GM23248 (cell line): Measurements from ENCODE around the gene SPTAN1. TPM values are rescaled to one million over a fixed set of nuclear protein-coding genes. Genes with fewer than 3 reads are reported as not detected.

ENCODE experiments used
- DNase-seq: peaks from one replicate; pipeline ENCODE4 v3.0.0-alpha.2; 2015
- H2AFZ ChIP-seq: fragments of 200-600 bp; sonication (generic); 2 replicates; pipeline ENCODE4 v1.6.1; 2016; ENCODE audit warnings: antibody characterized with exemption
- H3F3A ChIP-seq: fragments of 200-600 bp; sonication (generic); 2 replicates; pipeline ENCODE4 v1.6.1; 2016; ENCODE audit warnings: mild to moderate bottlenecking, antibody characterized with exemption, mixed run types; ENCODE audit not compliant: insufficient read depth
- H3K27ac ChIP-seq: fragments of 200-600 bp; sonication (generic); 2 replicates; pipeline ENCODE4 v1.5.1; 2016; ENCODE audit warnings: mild to moderate bottlenecking
- H3K27me3 ChIP-seq: fragments of 200-600 bp; sonication (generic); replicated peaks from 2 replicates; pipeline ENCODE4 v1.6.1; 2016; ENCODE audit warnings: mild to moderate bottlenecking; ENCODE audit not compliant: insufficient read depth
- H3K36me3 ChIP-seq: fragments of 200-600 bp; sonication (generic); 2 replicates; pipeline ENCODE4 v1.6.1; 2016; ENCODE audit warnings: low read depth, mild to moderate bottlenecking
- H3K4me1 ChIP-seq: fragments of 200-600 bp; sonication (generic); 2 replicates; pipeline ENCODE4 v1.6.1; 2016; ENCODE audit warnings: mild to moderate bottlenecking; ENCODE audit not compliant: insufficient read depth
- H3K4me2 ChIP-seq: fragments of 200-600 bp; sonication (generic); one replicate; pipeline ENCODE4 v1.6.1; 2016; ENCODE audit warnings: mild to moderate bottlenecking; ENCODE audit not compliant: unreplicated experiment
- H3K4me3 ChIP-seq: fragments of 200-600 bp; sonication (generic); 2 replicates; pipeline ENCODE4 v1.5.1; 2016; ENCODE audit warnings: mild to moderate bottlenecking
- H3K79me2 ChIP-seq: fragments of 200-600 bp; sonication (generic); 2 replicates; pipeline ENCODE4 v1.6.1; 2016; ENCODE audit warnings: mild to moderate bottlenecking; ENCODE audit not compliant: insufficient read depth
- H3K9ac ChIP-seq: fragments of 200-600 bp; sonication (generic); 2 replicates; pipeline ENCODE4 v1.6.1; 2016; ENCODE audit warnings: mild to moderate bottlenecking
- H3K9me2 ChIP-seq: fragments of 200-600 bp; sonication (generic); 2 replicates; pipeline ENCODE4 v1.6.1; 2016; ENCODE audit warnings: mixed run types, mild to moderate bottlenecking, moderate library complexity; ENCODE audit not compliant: insufficient read depth
- H3K9me3 ChIP-seq: fragments of 200-600 bp; sonication (generic); one replicate; pipeline ENCODE4 v1.6.1; 2017; ENCODE audit warnings: low read depth
- H4K20me1 ChIP-seq: fragments of 200-600 bp; sonication (generic); 2 replicates; pipeline ENCODE4 v1.6.0; 2016; ENCODE audit not compliant: insufficient read depth
- EZH2 ChIP-seq: fragments of 200-600 bp; sonication (generic); IDR thresholded peaks from 2 replicates; pipeline ENCODE4 v1.6.1; 2018; ENCODE audit warnings: antibody characterized with exemption, mild to moderate bottlenecking; ENCODE audit not compliant: insufficient read depth, poor library complexity, severe bottlenecking
- EZH2phosphoT487 ChIP-seq: fragments of 200-600 bp; sonication (generic); IDR thresholded peaks from 2 replicates; pipeline ENCODE4 v1.6.1; 2018; ENCODE audit warnings: antibody characterized with exemption, moderate library complexity, mild to moderate bottlenecking, low read depth; ENCODE audit not compliant: insufficient read depth
- WGBS, 2 experiments: methylation state at CpG; one replicate each; pipeline ENCODE4 v1.1.6; 2015 to 2017; ENCODE audit warnings: low lambda C conversion rate in 2 of 2, low coverage in 1 of 2; ENCODE audit errors: missing lambda C conversion rate in 2 of 2; 5-methylcytosine and 5-hydroxymethylcytosine counted together
- in situ Hi-C: fragments of 300-500 bp; cut with MboI; formaldehyde crosslinking; loops from 2 replicates; pipeline ENCODE4 v1.15.0; 2020
- polyA plus RNA-seq: library from polyadenylated mRNA; unstranded; fragments of >200 nt; fragmentation: Nextera tagmentation; extraction: Ambion mirVana; gene quantifications from 2 replicates; pipeline ENCODE4 v1.2.1, GENCODE V29; 2016
- small RNA-seq: library from RNA; depleted of rRNA; stranded (forward); fragments of <200 nt; gene quantifications from one replicate; pipeline ENCODE3, GENCODE V24; 2014; ENCODE audit warnings: low read depth, low replicate concordance
- total RNA-seq: library from RNA; depleted of rRNA; stranded (reverse); fragments of >200 nt; shearing (Covaris generic); gene quantifications from 2 replicates; pipeline ENCODE4 v1.2.3, GENCODE V29; 2014; rRNA removed

SPTAN1 gene
- total and polyA plus RNA-seq, 2 experiments from 2014 or later: 144 to 275 TPM

- H2AFZ ChIP-seq: no peak overlapping the region
- no peaks in the 10 kb centered on the region for H3K79me2 ChIP-seq
- no peaks in the 10 kb centered on the region for H3K9me3 ChIP-seq
- H3K9me2 ChIP-seq: no peaks in the 10 kb centered on the region
- no peaks in the 10 kb centered on the region for H4K20me1 ChIP-seq
- no peak overlapping the region for H3K4me2 ChIP-seq
- H3K36me3 ChIP-seq: no peaks in the 10 kb centered on the region
- H3K4me1 ChIP-seq: peaks cover 10% of the 10 kb centered on the region
- in situ Hi-C loops: no loop called here
- no peak overlapping the region for H3K9ac ChIP-seq
- no peaks in the 10 kb centered on the region for H3K27me3 ChIP-seq
- DNase-seq: no peak
- no peaks in the 10 kb centered on the region for H3F3A ChIP-seq
- H3K27ac ChIP-seq: no peak overlapping the region
- 94 to 99% methylated on average over 6 of the region's 6 CpGs for WGBS, 2 experiments
- TF ChIP-seq EZH2 (no peak), EZH2phosphoT487 (no peak)
- no peak overlapping the region for H3K4me3 ChIP-seq
Observed at GRCh38 chr9:128669786-128670185, 117.4 kb downstream of the SPTAN1 start.

DNA sequence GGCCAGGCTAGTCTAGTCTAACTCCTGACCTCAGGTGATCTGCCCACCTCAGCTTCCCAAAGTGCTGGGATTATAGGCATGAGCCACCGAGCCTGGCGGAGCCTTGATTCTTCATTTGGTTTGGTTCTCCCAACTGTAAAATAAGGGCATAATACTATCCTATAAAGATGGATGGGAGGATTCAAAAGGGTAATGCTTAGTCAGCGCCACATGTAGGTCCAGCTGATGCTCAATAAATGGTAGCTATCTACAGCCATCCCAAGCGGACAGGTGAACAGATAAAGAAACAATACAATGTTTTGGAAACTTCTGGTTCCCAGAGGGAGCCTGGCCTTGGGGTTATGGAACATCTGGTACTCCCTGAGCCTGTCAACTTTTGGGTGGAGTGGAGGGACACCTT, 123.0 kb downstream of the SPTAN1 start:
- H4K20me1 ChIP-seq: no peaks in the 10 kb centered on the region
- H3K9ac ChIP-seq: no peak overlapping the region
- H3K4me2 ChIP-seq: no peak overlapping the region
- no peak overlapping the region for H3K27ac ChIP-seq
- no peaks in the 10 kb centered on the region for H3K27me3 ChIP-seq
- H3K4me3 ChIP-seq: no peak overlapping the region
- in situ Hi-C loops: no loop called here
- no peaks in the 10 kb centered on the region for H3K9me3 ChIP-seq
- no peaks in the 10 kb centered on the region for H3K9me2 ChIP-seq
- no peaks in the 10 kb centered on the region for H3K36me3 ChIP-seq
- H3K4me1 ChIP-seq: no peaks in the 10 kb centered on the region
- no peaks in the 10 kb centered on the region for H3F3A ChIP-seq
- WGBS, 2 experiments: 95 to 97% methylated on average over 4 of the region's 4 CpGs
- no peak overlapping the region for H2AFZ ChIP-seq
- TF ChIP-seq EZH2phosphoT487 (no peak), EZH2 (no peak)
- H3K79me2 ChIP-seq: no peaks in the 10 kb centered on the region
- DNase-seq: no peak

- DNase-seq: no peak
- H4K20me1 ChIP-seq: no peaks in the 10 kb centered on the region
- peaks cover 5% of the 10 kb centered on the region; the same call in 1 of the 2 replicates for H3F3A ChIP-seq
- TF ChIP-seq EZH2 (no peak), EZH2phosphoT487 (no peak)
- H3K4me2 ChIP-seq: no peak overlapping the region
- H3K4me3 ChIP-seq: no peak overlapping the region
- no peaks in the 10 kb centered on the region for H3K27me3 ChIP-seq
- no peaks in the 10 kb centered on the region for H3K36me3 ChIP-seq
- in situ Hi-C loops: no loop called here
- no peaks in the 10 kb centered on the region for H3K9me2 ChIP-seq
- H3K9ac ChIP-seq: no peak overlapping the region
- no peaks in the 10 kb centered on the region for H3K4me1 ChIP-seq
- WGBS, 2 experiments: 96 to 98% methylated on average over 10 of the region's 10 CpGs
- H3K9me3 ChIP-seq: no peaks in the 10 kb centered on the region
- no peaks in the 10 kb centered on the region for H3K79me2 ChIP-seq
- H2AFZ ChIP-seq: no peak overlapping the region
- no peak overlapping the region for H3K27ac ChIP-seq
Observed at GRCh38 chr9:128677794-128678193, 125.4 kb downstream of the SPTAN1 start.

Small RNA genes within 50 kb of the gene (small RNA-seq; reads per million reads assigned to genes)
- not detected for gene RNU7-171P

Other genes starting within 250 kb of the SPTAN1 start
- gene TRUB2, start 230.1 kb upstream of the SPTAN1 start, total RNA-seq: 10.0 and 13.8 TPM in 2 replicates
- gene TRUB2, start 230.1 kb upstream of the SPTAN1 start, polyA plus RNA-seq: 30.3 and 33.2 TPM in 2 replicates
- 29.1 and 46.8 TPM in 2 replicates for gene COQ4, start 229.7 kb upstream of the SPTAN1 start, total RNA-seq
- gene COQ4, start 229.7 kb upstream of the SPTAN1 start, polyA plus RNA-seq: 34.1 and 36.0 TPM in 2 replicates
- gene SLC27A4, start 212.1 kb upstream of the SPTAN1 start, total RNA-seq: 22.9 and 30.9 TPM in 2 replicates
- 11.8 and 12.3 TPM in 2 replicates for gene SLC27A4, start 212.1 kb upstream of the SPTAN1 start, polyA plus RNA-seq
- 39.2 and 59.2 TPM in 2 replicates for gene URM1, start 181.2 kb upstream of the SPTAN1 start, total RNA-seq
- 60.9 and 64.4 TPM in 2 replicates for gene URM1, start 181.2 kb upstream of the SPTAN1 start, polyA plus RNA-seq
- 474 and 525 TPM in 2 replicates for gene CERCAM, start 131.7 kb upstream of the SPTAN1 start, total RNA-seq
- gene CERCAM, start 131.7 kb upstream of the SPTAN1 start, polyA plus RNA-seq: 596 and 633 TPM in 2 replicates
- 29.5 and 37.9 TPM in 2 replicates for gene ODF2, start 96.6 kb upstream of the SPTAN1 start, total RNA-seq
- gene ODF2, start 96.6 kb upstream of the SPTAN1 start, polyA plus RNA-seq: 32.1 and 34.8 TPM in 2 replicates
- gene GLE1, start 47.9 kb upstream of the SPTAN1 start, total RNA-seq: 27.1 and 31.5 TPM in 2 replicates
- gene GLE1, start 47.9 kb upstream of the SPTAN1 start, polyA plus RNA-seq: 18.1 and 18.5 TPM in 2 replicates
- gene DYNC2I2, start 104.3 kb downstream of the SPTAN1 start, total RNA-seq: 64.5 and 93.1 TPM in 2 replicates
- 58.8 and 60.8 TPM in 2 replicates for gene DYNC2I2, start 104.3 kb downstream of the SPTAN1 start, polyA plus RNA-seq
- gene SET, start 136.6 kb downstream of the SPTAN1 start, total RNA-seq: 263 and 283 TPM in 2 replicates
- gene SET, start 136.6 kb downstream of the SPTAN1 start, polyA plus RNA-seq: 175 and 183 TPM in 2 replicates
- gene PKN3, start 149.9 kb downstream of the SPTAN1 start, total RNA-seq: 0.89 and 2.1 TPM in 2 replicates
- 0.68 and 0.95 TPM in 2 replicates for gene PKN3, start 149.9 kb downstream of the SPTAN1 start, polyA plus RNA-seq
- 48.1 and 65.1 TPM in 2 replicates for gene ZDHHC12, start 171.5 kb downstream of the SPTAN1 start, total RNA-seq
- 41.6 and 44.0 TPM in 2 replicates for gene ZDHHC12, start 171.5 kb downstream of the SPTAN1 start, polyA plus RNA-seq
- gene ZER1, start 219.3 kb downstream of the SPTAN1 start, total RNA-seq: 28.9 and 61.7 TPM in 2 replicates
- gene ZER1, start 219.3 kb downstream of the SPTAN1 start, polyA plus RNA-seq: 18.7 and 20.0 TPM in 2 replicates
- 15.7 and 17.3 TPM in 2 replicates for gene TBC1D13, start 234.7 kb downstream of the SPTAN1 start, total RNA-seq
- gene TBC1D13, start 234.7 kb downstream of the SPTAN1 start, polyA plus RNA-seq: 21.9 and 25.3 TPM in 2 replicates